HS-5 (cell line): ENCODE results near the gene PTPRM.

Source experiments
- DNase-seq: peaks from one replicate; pipeline ENCODE4 v3.0.0-alpha.2; 2012; ENCODE audit warnings: low read depth

PTPRM gene

DNA sequence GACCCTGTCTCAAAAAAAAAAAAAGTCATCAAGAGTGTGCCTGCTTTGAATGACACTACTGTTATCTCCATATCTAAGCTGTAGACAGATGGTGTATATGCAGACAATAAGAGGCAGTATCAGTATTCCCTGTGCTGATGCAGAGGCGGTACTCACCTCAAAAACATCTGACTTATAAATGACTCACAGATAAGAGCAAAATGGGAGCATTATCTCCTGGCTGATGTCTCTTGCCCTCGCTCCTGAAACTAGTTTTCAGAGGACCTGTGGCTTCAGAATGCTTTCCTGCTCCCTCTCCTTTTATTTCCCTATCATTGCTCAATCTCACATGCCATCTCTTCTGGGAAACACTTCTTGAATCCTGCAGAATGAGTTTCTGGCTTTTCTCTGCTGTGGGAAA is 289.6 kb downstream of the PTPRM start:
- no peak for DNase-seq

DNA sequence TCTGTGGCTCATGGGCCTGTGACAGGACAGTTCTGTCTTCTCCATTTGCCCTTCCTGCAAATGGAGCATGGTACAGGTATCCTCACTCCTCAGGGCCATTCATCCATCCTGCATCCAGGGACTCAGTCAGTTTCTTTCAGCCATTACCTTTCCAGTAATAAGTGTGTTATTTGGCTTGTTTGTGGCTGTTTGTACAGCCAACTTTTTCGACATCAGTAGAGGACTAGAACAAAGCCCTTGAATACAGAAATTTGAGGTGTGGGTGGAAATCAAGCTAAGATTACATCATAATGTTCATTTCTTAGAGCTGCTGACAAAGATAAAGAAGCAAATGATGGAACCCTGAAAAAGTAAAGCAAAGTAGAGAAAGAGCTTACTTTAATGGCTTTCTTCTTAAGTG is 290.4 kb downstream of the PTPRM start:
- DNase-seq, result no peak

DNA sequence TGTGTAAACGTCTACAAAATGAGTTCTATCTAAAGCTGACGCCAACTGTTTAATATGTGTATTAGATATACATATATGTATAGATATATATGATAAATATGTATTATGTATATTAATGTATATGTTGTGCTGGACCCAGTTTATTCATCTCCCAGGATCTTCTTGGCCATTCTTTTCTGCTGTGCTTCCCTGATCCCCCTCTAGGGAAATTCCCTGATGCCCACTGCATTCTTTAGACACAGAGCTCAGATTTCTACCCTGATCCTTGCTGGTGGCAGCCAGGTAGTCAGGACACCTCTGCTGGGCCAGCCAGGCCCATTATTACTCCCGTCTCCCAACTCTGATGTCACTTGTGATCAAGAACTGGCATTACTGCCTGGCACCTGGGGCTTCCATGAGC is 292.0 kb downstream of the PTPRM start:
- no peak for DNase-seq

DNA sequence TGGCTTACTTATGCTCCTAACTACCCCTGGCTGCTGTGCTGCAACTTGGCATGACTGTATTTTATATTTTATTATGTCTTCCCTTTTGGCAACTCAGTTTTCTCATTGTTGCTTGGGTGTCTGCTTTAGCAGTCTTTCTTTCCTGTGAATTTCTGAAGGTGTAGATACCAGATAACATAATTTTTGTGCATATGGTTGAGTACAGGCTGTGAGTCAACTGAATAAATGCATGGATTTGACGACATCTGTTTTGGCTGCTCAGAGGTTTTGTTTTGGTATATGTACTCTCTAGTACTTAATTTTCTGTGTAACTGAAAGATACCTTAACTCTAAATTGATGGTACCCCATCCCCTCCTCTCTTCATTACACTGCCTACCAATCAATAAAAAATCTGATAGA is 303.1 kb downstream of the PTPRM start:
- no peak for DNase-seq

DNA sequence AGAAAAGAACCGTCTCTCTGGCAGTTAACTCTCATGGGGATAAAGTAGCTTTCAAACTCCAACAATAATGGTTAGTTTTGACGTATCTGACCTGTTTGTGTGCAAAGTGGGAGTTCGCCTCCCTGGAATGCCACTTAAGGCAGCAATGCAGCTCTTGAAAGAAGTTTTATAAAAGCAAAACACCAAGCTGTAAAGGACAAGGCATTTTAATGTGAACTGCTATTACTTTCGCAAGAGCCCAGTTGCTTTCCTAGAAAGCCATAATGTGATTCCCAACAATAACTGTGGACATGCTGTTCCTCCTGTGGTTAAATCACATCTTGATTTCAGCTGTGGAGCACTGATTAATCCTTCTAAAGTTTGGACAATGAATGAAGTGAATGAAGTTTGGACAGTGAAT is 303.7 kb downstream of the PTPRM start:
- no peak for DNase-seq

DNA sequence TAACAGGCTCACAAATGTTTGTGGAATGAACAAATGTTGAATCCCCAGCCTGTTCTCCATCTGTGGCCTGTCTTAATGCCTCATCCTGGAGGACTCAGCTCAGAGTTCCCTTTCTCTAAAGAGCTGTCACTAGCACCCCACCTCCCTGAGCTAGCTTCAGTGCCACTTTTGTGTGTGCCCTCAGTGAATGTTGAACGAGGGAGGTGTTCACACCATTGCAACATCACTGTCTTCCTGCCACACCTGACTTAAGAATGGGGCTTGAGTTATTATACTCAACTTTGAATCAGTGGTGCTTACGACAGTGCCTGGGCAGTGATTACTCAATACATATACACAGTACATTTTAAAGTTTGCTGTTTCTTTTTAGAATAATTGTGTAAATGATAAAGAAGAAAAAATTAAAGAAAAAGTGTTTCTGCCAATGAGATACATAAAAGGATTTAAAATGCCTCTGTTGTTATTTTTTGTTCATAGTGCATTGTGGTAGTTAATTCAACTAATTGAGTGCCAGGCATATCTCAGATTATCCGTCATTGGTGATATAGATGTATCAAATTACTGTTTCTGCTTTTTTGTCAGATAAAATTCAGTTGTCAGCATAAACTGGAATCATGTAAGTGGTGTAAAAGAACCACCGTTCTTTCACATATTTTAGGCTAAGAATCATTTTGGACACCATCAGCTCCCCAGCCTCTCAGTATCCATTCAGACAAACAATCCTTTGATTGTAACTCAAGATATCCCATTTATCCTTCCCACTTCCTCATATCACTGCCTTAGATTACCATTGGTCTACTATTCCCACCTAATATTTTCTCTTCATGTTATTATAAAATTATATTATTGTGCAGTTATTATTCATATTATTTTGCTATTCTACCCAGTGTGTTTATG is 304.7 kb downstream of the PTPRM start:
- DNase-seq, result no peak

DNA sequence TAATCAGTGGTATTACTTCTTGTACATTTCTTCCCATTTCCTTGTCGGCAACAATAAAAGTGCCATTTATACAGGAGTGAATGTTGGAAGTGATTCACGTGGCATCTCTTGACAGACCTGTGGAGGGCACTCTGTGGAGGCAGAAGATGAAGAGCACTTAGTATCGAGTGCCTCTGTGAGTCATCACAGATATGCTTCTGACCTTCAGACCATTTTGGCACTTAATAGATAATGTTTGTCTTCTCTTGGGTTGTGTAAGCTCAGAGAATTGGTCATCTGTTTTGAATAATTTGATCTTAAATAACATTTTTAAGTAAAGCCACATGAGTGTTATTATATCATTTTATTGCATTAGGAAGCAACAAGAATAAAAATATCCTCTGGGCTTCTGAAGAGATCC is 305.5 kb downstream of the PTPRM start:
- DNase-seq, result peak; percentile 28

DNA sequence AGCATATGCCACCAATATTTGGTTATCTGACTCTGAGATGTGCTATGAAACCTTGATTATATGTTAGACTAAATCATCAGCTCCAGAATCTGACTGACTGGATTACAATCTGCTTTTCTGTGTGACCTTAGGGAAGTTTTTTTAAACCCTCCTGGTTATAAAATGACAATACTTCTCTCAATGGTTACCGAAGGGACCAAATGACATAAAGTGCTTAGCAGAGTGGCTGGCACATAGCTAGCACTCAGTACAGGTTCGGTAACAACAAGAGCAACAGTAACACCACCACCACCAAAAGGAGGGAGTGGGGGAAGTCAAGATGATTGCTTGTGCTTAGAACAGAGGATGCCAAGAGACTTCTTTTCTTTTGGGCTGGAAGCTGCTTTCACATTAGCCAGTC is 306.2 kb downstream of the PTPRM start:
- no peak for DNase-seq

DNA sequence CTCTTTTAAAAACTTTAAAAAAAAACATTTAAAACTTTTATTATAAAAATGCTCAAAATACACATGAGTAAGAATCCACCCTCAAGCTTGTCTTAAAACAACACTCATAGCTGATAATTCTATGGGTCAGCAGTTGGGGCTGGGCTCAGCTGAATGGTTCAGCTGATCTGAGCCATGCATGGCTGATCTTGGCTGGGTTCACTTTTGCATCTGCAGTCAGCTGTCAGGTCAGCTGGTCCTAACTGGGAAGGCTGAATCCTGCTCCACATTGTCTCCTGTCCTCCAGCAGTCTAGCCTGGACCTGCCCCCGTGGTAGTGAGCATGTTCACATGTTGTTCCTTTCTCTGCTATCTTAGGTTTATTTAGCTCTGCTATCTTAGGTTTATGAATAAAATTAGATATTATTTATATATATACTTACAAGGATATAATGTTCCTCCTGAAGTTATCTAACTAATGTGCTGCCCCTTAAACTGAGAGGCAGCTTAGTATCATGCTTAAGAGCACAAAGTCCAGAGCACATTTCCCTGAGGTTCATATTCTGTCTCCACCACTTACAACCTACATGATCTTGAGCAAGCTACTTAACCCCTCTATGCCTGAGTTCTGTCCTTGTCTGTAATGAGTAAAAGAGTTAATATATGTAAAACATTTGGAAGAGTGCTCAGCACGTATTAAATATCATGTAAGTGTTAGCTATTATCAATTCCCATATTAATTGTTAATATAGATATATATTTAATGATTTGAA is 309.4 kb downstream of the PTPRM start:
- no peak for DNase-seq

DNA sequence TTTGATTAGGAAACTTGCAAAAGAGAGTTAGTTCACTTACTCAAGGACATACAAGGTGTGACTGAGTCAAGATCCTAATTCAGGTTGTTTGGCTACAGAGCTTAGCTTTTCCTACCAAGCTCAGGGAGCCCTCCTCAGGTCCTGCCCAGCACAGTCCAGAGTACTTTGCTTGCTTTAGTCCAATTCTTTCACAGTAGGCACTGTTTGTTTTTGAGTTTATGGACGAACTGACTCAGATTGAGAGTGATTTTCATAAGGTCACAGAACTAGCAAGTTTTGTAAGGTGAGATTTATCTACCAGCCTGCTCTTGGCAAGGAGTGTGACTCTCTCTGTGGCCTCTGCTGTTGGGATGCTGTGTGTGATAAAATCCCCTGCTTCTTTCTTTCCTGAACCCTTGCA is 310.5 kb downstream of the PTPRM start:
- no peak for DNase-seq

DNA sequence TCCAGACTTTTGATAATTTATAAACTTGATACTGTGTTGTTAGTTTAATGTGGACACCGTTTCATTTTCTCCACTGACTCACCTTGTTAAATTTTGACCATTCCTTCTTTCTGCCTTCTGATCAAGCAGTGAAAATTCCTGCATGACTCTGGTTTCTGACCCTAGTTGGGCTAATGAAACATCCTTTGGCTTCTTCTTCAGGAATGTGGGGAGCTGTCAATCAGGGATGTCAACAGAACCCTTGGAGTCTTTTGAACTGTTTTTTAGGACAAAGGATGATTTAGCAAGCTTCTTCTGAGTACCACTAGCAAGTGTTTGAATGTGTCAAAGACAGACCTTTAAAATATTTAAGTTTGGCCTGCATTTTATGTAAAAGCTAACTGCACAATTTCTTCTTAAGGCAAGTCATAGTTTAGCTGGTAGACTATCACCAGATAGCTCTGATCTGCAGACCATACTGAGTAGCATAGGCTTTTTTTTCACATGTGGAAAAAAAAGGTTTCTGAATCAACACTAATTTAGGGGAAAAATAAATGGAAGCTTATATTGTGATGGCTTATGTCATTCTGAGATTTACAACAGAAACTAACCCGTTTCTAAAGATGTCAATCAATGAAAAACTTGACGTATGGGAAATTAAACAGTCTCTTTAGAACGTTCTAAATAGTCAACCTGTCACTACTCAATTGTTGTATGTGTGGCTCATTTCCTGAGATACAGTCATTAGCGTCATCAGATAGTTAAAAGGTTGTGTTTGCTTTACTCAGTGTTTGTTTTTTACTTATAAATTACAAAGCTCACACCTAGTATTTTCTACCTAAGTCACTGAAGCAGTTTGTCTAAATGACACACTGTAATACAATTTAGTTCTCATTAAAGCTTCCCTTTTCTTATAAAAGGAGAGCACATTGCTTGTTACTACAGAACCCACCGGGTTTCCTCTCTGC is 311.4 kb downstream of the PTPRM start:
- no peak for DNase-seq

DNA sequence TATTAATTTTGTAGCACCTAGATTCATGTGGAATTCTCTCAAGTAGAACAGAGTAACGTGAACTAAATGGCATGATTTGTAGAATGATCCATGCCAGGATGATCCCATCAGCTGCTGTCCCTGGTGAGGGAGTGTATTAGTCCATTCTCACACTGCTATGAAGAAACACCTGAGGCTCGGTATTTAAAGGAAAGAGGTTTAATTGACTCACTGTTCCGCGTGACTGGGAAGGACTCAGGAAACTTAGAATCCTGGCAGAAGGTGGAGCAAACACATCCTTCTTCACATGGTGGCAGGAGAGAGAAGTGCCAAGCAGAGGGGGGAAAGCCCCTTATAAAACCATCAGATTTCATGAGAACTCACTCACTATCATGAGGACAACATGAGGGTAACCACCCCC is 312.6 kb downstream of the PTPRM start:
- no peak for DNase-seq

DNA sequence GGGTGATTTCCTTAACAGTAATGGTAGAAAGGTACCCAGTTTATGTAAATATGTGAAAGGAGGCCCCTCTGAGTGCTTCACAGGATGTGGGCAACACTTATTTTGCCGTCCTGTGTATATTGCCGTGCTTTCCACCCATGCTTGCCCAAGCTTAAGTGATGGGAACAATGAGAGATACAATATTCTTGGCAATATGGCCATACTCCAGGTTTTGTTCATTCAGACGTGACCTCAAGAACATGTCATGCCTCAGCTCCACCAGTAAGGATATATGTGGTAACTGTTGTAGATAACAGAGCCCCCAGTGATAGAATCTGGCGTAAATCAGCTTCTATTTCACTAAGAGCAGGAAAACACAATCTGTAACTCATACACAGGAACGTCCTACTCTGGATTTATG is 318.7 kb downstream of the PTPRM start:
- no peak for DNase-seq

DNA sequence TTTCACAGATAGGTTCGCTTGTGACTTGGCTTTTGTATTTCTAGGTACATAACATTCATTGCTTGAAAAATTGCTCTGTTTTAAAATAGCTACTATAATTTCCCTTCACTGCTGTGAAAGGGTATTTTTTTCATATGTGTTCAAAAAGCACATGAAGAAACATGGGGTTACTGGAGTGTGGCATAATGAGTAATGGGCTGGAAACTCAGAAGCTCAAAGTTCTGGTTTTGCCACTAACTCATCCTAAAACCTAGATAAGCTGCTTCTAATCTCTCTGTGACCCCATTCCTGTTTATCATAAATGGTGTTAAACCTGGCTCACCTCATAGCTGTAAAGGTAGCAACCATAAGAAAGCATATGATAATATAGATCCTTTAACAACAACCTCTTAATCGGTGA is 319.3 kb downstream of the PTPRM start:
- no peak for DNase-seq

DNA sequence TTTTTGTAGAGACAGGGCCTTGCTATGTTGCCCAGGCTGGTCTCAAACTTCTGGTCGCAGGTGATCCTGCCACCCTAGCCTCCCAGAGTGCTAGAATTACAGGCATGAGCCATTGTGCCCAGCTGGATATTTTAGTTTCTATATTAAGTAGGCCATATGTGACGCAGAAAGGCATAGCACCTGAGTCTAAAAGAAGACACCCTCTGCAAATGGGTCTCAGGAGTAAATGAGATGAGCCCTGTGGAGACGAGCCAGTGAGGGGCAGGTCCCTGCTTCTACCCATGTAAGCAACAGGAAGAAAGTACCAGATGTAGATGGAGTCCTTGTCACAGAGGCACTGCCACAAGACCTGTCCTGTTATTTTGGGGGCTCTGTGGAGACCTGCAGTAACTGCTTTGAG is 322.4 kb downstream of the PTPRM start:
- DNase-seq, result no peak

DNA sequence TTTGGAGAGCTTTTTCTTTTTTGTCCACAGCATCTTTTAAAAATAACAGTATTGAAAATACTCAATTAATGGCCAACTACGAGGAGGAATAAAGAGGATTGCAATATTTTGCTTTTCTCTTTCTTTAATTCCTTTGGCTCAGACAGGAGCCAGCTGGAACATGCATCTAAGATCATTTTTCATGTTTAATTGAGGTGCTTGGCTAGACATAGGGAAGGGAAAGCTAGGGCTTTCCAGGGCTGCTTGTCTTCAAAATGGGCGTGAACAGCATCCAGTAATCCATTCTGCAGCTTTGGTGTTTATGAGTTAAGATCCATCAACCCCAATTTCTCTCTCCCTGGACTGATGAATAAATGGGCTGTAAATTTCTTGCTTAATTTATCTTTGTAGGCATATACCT is 323.0 kb downstream of the PTPRM start:
- DNase-seq, result no peak

DNA sequence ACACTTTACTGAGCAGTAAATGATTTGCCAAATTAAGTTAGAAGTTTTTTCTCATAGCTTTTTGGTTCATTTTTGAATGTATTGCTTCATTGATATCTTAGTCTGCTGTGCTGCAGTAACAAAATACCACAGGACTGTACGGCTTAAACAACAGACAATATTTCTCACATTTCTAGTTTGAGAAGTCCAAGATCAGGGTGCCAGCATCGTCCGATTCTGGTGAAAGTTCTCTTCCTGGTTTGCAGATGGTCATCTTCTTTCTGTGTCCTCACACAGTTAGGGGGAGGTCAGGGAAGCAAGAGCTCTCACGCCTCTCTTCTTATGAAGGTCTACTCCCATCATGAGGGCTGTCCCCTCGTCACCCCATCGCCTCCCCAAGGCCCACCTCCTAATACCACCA is 325.4 kb downstream of the PTPRM start:
- no peak for DNase-seq

DNA sequence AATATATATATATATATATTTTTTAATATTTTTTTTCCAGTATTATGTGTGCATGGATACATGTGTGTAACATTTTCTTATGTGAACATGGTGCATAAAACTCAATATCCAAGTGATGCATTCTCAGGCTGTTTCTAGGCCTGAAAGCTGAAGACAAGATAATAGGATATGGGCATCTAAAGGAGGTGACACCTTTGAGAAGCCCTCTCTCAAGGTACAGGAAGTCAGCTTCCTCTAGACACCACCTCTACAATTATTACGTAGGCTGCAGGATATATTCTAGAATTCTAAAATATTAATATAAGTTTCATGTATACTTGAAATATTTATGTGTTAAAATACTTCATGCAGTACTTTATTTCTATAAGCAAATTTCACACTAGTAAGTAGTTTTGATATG is 327.5 kb downstream of the PTPRM start:
- no peak for DNase-seq

DNA sequence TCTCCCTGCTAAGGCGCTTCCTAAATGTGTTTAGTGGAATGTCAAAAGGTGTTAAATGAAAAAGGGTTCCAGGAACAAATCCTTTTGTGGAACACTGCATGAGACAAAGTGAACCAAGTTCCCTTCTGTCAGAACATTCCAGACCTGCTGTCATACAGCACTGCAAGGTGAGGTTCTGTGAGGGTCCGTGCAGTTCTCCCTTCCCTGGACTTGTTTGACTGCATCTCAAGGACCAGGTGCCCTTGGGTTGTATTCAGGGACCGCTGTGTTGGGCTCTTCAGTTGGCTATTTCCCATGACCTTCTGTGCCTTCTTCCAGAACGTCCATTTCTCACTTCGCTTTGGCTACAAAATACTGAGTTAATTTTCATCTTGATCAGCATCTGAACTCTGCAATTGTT is 328.2 kb downstream of the PTPRM start:
- no peak for DNase-seq

DNA sequence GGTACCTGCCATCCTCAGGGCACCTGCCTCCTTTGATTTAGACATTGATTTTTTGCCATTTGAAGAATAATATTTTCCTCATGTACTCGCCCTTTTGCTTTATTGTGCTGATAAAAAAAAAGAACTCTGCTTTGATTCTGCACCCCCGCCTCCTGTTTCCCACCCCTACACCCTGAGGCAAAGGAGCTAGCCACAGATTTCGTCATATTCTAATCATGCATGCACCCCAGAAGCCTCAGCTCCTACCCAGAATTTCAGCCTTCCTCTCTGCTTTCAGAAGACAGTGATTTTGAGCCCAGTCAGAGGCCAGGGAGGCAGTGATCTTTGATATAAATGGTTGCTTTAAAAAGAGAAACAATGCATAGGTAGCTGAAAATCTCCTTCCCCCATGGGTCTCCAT is 329.0 kb downstream of the PTPRM start:
- DNase-seq, result no peak

DNA sequence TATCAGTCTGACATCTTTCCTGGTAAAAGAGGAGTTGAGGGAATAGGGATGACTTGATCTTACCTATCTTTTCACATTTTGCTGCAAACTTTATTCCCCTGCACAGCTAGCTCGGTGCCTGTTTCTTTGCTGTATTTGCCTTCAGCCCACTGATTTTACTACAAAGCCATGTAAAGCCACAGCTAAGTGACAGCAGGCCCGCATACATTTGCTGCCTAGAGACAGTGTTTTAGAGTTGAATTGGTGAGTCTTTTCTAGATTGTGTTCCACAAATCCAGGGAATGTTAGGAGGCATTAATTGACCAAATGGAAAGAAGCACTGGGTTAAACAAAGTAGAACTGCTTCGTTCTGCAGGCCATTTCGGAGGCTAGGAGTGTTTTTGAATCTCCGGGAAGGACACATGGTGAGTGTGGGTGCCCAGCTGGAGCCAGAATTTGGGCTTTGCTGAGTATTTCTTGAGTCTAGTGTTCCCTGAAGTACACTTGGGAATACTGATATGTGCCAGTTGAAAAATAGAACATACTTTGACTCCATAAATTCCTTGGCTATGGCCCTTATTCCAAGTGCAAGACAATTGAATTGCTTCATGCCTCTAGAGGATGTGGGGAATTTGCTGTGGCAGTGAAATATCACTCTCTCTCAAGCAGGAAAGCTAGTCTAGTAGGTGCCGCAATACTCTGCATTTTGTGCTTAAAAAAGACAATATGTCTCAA is 329.8 kb downstream of the PTPRM start:
- DNase-seq, result no peak

DNA sequence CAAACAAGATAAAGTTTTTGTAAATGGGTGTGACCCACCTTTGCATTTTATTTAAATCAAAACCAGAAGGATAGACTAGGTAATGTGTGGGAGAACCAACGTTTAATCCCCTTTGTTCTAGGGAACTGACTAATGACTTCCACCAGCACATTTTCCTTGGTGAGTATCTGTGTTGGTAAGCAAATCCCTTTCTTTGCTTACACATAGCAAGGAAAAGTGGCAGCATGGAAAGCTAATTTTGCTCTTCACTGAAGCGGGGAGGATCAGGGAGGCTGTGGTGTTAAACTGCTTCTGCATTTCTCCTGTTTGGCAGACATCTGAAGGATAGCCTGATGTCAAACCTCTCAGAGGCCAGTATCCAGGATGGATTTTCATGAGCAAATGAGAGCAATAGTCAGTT is 331.1 kb downstream of the PTPRM start:
- no peak for DNase-seq
